HEK293 (cell line): ENCODE measurements around the gene PPHLN1.

Experiments
- CTCF ChIA-PET: fragments of 350-600 bp; formaldehyde crosslinking; extraction: SDS; loops from one replicate; lab custom pipeline; 2021; ENCODE audit warnings: antibody characterized with exemption; lab: Yijun Ruan, JAX
- POLR2A ChIA-PET: fragments of 300-600 bp; formaldehyde crosslinking; extraction: SDS; loops from one replicate; lab custom pipeline; 2020; ENCODE audit warnings: antibody characterized with exemption, inconsistent platforms; lab: Yijun Ruan, JAX
- H3K27ac ChIP-seq: fragments of 200-500 bp; sonication (Bioruptor generic); 2 replicates; pipeline ENCODE4 v1.5.1; 2014; ENCODE audit warnings: low read depth, low read length, control low read depth, inconsistent platforms; ENCODE audit errors: extremely low read depth
- H3K36me3 ChIP-seq, 2 experiments: fragments of 200-500 bp in 1 of 2; sonication (Bioruptor generic) in 1 of 2; 1 replicate in 1 of 2; 2 replicates in 1 of 2; pipeline ENCODE4 v1.5.1; 2014 to 2017; ENCODE audit warnings: inconsistent platforms in 2 of 2, low read length in 2 of 2; ENCODE audit not compliant: control insufficient read depth in 2 of 2, insufficient read depth in 1 of 2
- H3K4me1 ChIP-seq: fragments of 200-500 bp; sonication (Bioruptor generic); 2 replicates; pipeline ENCODE4 v1.5.1; 2014; ENCODE audit warnings: mild to moderate bottlenecking, low read length, inconsistent platforms; ENCODE audit not compliant: control insufficient read depth, insufficient read depth
- H3K4me3 ChIP-seq: 2 replicates; pipeline ENCODE4 v1.5.1; 2011; ENCODE audit warnings: low read depth, mild to moderate bottlenecking, control low read depth, low read length, moderate library complexity
- H3K9me3 ChIP-seq: fragments of 200-500 bp; sonication (Bioruptor generic); 2 replicates; pipeline ENCODE4 v1.5.1; 2014; ENCODE audit warnings: low read depth, low read length, inconsistent platforms; ENCODE audit not compliant: control insufficient read depth, insufficient read depth
- BCL11B ChIP-seq: fragments of 450-650 bp; formaldehyde crosslinking; IDR thresholded peaks from 2 replicates; pipeline ENCODE4 v1.5.1; 2016; ENCODE audit warnings: low read depth, missing biosample characterization, missing genetic modification characterization
- FEZF1 ChIP-seq: fragments of 450-650 bp; formaldehyde crosslinking; IDR thresholded peaks from 2 replicates; pipeline ENCODE4 v1.5.1; 2016; ENCODE audit warnings: missing biosample characterization, missing genetic modification characterization
- KLF10 ChIP-seq: fragments of 450-650 bp; IDR thresholded peaks from 2 replicates; pipeline ENCODE4 v1.5.1; 2018; ENCODE audit warnings: missing biosample characterization, mild to moderate bottlenecking, missing genetic modification characterization
- RBAK ChIP-seq: fragments of 450-650 bp; formaldehyde crosslinking; IDR thresholded peaks from 2 replicates; pipeline ENCODE4 v1.5.1; 2016; ENCODE audit warnings: missing biosample characterization, missing genetic modification characterization
- WT1 ChIP-seq: fragments of 450-650 bp; formaldehyde crosslinking; IDR thresholded peaks from 2 replicates; pipeline ENCODE4 v1.5.1; 2016; ENCODE audit warnings: missing biosample characterization, missing genetic modification characterization
- ZBTB21 ChIP-seq: fragments of 450-650 bp; formaldehyde crosslinking; IDR thresholded peaks from 2 replicates; pipeline ENCODE4 v1.5.1; 2017; ENCODE audit warnings: missing biosample characterization, missing genetic modification characterization
- ZBTB7A ChIP-seq: fragments of 450-650 bp; formaldehyde crosslinking; IDR thresholded peaks from 2 replicates; pipeline ENCODE4 v1.5.1; 2016; ENCODE audit warnings: low read depth, missing biosample characterization, missing genetic modification characterization
- ZEB2 ChIP-seq: fragments of 450-650 bp; formaldehyde crosslinking; IDR thresholded peaks from 2 replicates; pipeline ENCODE4 v1.5.1; 2016; ENCODE audit warnings: missing biosample characterization, missing genetic modification characterization
- ZFP3 ChIP-seq: fragments of 450-650 bp; formaldehyde crosslinking; IDR thresholded peaks from 2 replicates; pipeline ENCODE4 v1.5.1; 2016; ENCODE audit warnings: low read depth, missing biosample characterization, missing genetic modification characterization
- ZIC2 ChIP-seq: fragments of 450-650 bp; formaldehyde crosslinking; IDR thresholded peaks from 2 replicates; pipeline ENCODE4 v1.5.1; 2016; ENCODE audit warnings: missing biosample characterization, missing genetic modification characterization
- ZNF10 ChIP-seq: fragments of 450-650 bp; formaldehyde crosslinking; IDR thresholded peaks from 2 replicates; pipeline ENCODE4 v1.5.1; 2017; ENCODE audit warnings: missing biosample characterization, missing genetic modification characterization
- ZNF112 ChIP-seq: fragments of 450-650 bp; formaldehyde crosslinking; IDR thresholded peaks from 2 replicates; pipeline ENCODE4 v1.5.0; 2017; ENCODE audit warnings: missing biosample characterization, missing genetic modification characterization
- ZNF23 ChIP-seq: fragments of 450-650 bp; formaldehyde crosslinking; IDR thresholded peaks from 2 replicates; pipeline ENCODE4 v1.5.1; 2016; ENCODE audit warnings: missing biosample characterization, missing genetic modification characterization, borderline replicate concordance
- ZNF274 ChIP-seq, 2 experiments: fragments of 200-500 bp in 1 of 2; fragments of 450-650 bp in 1 of 2; sonication (Bioruptor generic) in 1 of 2; formaldehyde crosslinking in 1 of 2; IDR thresholded peaks; 2 replicates each; pipeline versions ENCODE4 v1.5.1 to v1.6.1; 2014 to 2016; ENCODE audit warnings: borderline replicate concordance in 1 of 2, inconsistent platforms in 1 of 2, low read length in 1 of 2, missing biosample characterization in 1 of 2, missing genetic modification characterization in 1 of 2
- ZNF366 ChIP-seq: fragments of 450-650 bp; formaldehyde crosslinking; conservative IDR thresholded peaks from 2 replicates; pipeline ENCODE4 v1.5.1; 2016; ENCODE audit warnings: missing biosample characterization, missing genetic modification characterization
- ZNF529 ChIP-seq: fragments of 450-650 bp; formaldehyde crosslinking; IDR thresholded peaks from 2 replicates; pipeline ENCODE4 v1.5.1; 2017; ENCODE audit warnings: missing genetic modification characterization, missing biosample characterization; ENCODE audit not compliant: insufficient replicate concordance
- ZNF585B ChIP-seq: fragments of 450-650 bp; formaldehyde crosslinking; IDR thresholded peaks from 2 replicates; pipeline ENCODE4 v1.5.1; 2016; ENCODE audit warnings: missing biosample characterization, missing genetic modification characterization
- ZNF600 ChIP-seq: fragments of 450-650 bp; formaldehyde crosslinking; IDR thresholded peaks from 2 replicates; pipeline ENCODE4 v1.5.1; 2016; ENCODE audit warnings: missing biosample characterization, missing genetic modification characterization
- ZNF621 ChIP-seq: fragments of 450-650 bp; formaldehyde crosslinking; IDR thresholded peaks from 2 replicates; pipeline ENCODE4 v1.5.1; 2017; ENCODE audit warnings: missing biosample characterization, missing genetic modification characterization
- ZNF626 ChIP-seq: fragments of 450-650 bp; sonication (Bioruptor Pico); formaldehyde crosslinking; IDR thresholded peaks from 2 replicates; pipeline ENCODE4 v1.5.1; 2018; ENCODE audit warnings: missing biosample characterization, missing genetic modification characterization, inconsistent platforms
- ZNF670 ChIP-seq: fragments of 450-650 bp; formaldehyde crosslinking; IDR thresholded peaks from 2 replicates; pipeline ENCODE4 v1.5.1; 2016; ENCODE audit warnings: missing biosample characterization, missing genetic modification characterization, low read depth
- ZNF777 ChIP-seq: fragments of 450-650 bp; formaldehyde crosslinking; IDR thresholded peaks from 2 replicates; pipeline ENCODE4 v1.5.1; 2017; ENCODE audit warnings: missing biosample characterization, missing genetic modification characterization, borderline replicate concordance
- ZNF830 ChIP-seq: fragments of 450-650 bp; IDR thresholded peaks from 2 replicates; pipeline ENCODE4 v1.5.0; 2018; ENCODE audit warnings: missing biosample characterization, missing genetic modification characterization, low read depth, mild to moderate bottlenecking, moderate library complexity
- ZNF837 ChIP-seq: fragments of 450-650 bp; formaldehyde crosslinking; IDR thresholded peaks from 2 replicates; pipeline ENCODE4 v1.5.1; 2016; ENCODE audit warnings: missing biosample characterization, missing genetic modification characterization
- ZXDB ChIP-seq: fragments of 450-650 bp; formaldehyde crosslinking; IDR thresholded peaks from 2 replicates; pipeline ENCODE4 v1.5.1; 2016; ENCODE audit warnings: missing biosample characterization, missing genetic modification characterization
- TF ChIP-seq, protein P1 (sequence below): fragments of 450-650 bp; formaldehyde crosslinking; IDR thresholded peaks from 2 replicates; pipeline ENCODE4 v1.5.1; 2016; ENCODE audit warnings: missing biosample characterization, missing genetic modification characterization, low read depth
- TF ChIP-seq, protein P2 (sequence below): fragments of 450-650 bp; formaldehyde crosslinking; IDR thresholded peaks from 2 replicates; pipeline ENCODE4 v1.5.1; 2016; ENCODE audit warnings: missing biosample characterization, missing genetic modification characterization
- TF ChIP-seq, protein P3 (sequence below): fragments of 450-650 bp; formaldehyde crosslinking; IDR thresholded peaks from 2 replicates; pipeline ENCODE4 v1.5.1; 2017; ENCODE audit warnings: missing biosample characterization, missing genetic modification characterization
- TF ChIP-seq, protein P4 (sequence below): fragments of 450-650 bp; formaldehyde crosslinking; IDR thresholded peaks from 2 replicates; pipeline ENCODE4 v1.5.1; 2017; ENCODE audit warnings: missing biosample characterization, missing genetic modification characterization

Gene PPHLN1

DNA sequence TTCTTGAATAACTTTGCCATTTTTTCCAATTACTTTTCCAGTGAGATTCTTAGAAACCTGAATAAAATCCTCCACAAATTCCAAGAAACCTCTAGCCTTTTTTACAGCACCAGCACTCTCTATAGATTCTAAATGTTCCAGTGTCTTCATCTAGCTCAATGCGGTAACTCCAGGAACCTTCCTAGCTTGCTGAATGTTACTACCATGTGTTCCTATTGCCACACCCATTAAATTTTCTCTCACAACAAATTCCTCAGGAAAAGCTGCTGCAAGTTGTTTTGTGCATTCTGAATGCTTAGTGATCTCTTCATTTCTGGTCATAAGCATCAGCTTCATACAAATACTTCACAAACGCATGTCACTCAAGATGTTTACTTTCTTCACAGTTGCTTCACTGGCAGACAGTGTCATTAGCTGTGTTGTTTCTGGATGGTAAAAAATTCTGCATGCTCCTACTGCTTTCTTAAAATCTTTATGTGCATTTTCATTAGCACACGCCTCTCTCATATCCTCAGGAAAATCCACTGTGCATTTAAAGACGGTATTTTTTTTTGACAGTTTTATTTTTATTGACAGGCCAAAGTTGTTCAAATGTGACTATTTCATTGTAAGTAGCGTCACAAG is 106.7 kb downstream of the PPHLN1 start:
- no peaks in the 10 kb centered on the region for H3K9me3 ChIP-seq
- H3K4me3 ChIP-seq: no peak overlapping the region
- CTCF ChIA-PET: interaction anchor here (1.1 kb wide), 1 partner anchor 60 kb away, joined by 4 read pairs; no protein-coding TSS in a partner anchor
- H3K27ac ChIP-seq: no peak overlapping the region
- peaks cover 0 to 5% of the 10 kb centered on the region in 2 experiments; a peak in 2 of 3 replicates for H3K36me3 ChIP-seq
- H3K4me1 ChIP-seq: no peaks in the 10 kb centered on the region
- no peak for TF ChIP-seq ZNF830
- no peak for TF ChIP-seq ZNF585B
- TF ChIP-seq ZNF621 (tag by site-specific recombination): no peak
- TF ChIP-seq, protein P1, sequence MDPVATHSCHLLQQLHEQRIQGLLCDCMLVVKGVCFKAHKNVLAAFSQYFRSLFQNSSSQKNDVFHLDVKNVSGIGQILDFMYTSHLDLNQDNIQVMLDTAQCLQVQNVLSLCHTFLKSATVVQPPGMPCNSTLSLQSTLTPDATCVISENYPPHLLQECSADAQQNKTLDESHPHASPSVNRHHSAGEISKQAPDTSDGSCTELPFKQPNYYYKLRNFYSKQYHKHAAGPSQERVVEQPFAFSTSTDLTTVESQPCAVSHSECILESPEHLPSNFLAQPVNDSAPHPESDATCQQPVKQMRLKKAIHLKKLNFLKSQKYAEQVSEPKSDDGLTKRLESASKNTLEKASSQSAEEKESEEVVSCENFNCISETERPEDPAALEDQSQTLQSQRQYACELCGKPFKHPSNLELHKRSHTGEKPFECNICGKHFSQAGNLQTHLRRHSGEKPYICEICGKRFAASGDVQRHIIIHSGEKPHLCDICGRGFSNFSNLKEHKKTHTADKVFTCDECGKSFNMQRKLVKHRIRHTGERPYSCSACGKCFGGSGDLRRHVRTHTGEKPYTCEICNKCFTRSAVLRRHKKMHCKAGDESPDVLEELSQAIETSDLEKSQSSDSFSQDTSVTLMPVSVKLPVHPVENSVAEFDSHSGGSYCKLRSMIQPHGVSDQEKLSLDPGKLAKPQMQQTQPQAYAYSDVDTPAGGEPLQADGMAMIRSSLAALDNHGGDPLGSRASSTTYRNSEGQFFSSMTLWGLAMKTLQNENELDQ (tag by site-specific recombination): no peak
- TF ChIP-seq ZEB2: no peak
- no peak for TF ChIP-seq ZBTB7A (tag by site-specific recombination)
- TF ChIP-seq, protein P2, sequence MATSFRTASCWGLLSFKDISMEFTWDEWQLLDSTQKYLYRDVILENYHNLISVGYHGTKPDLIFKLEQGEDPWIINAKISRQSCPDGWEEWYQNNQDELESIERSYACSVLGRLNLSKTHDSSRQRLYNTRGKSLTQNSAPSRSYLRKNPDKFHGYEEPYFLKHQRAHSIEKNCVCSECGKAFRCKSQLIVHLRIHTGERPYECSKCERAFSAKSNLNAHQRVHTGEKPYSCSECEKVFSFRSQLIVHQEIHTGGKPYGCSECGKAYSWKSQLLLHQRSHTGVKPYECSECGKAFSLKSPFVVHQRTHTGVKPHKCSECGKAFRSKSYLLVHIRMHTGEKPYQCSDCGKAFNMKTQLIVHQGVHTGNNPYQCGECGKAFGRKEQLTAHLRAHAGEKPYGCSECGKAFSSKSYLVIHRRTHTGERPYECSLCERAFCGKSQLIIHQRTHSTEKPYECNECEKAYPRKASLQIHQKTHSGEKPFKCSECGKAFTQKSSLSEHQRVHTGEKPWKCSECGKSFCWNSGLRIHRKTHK: no peak
- no peak for TF ChIP-seq BCL11B (tag by site-specific recombination)
- TF ChIP-seq WT1 (tag by site-specific recombination): no peak
- TF ChIP-seq ZNF23: no peak
- POLR2A ChIA-PET: no interaction called here

DNA sequence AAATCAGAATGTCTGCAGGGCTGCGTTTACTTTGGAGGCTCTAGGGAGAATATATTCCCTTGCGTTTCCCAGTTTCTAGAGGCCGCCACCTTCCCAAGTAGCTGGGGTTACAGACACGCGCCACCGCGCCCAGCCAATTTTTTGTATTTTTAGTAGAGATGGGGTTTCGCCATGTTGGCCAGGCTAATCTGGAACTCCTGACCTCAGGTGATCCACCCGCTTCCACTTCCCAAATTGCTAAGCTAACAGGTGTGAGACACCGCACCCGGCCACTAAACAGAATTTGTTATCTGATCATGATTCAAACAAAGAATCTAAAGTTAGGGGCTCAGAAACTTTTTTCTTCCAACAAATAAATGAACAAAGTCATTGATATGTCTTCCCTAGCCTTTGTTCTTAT is 114.6 kb downstream of the PPHLN1 start:
- H3K4me3 ChIP-seq: no peak overlapping the region
- H3K9me3 ChIP-seq: no peaks in the 10 kb centered on the region
- no peak overlapping the region for H3K27ac ChIP-seq
- TF ChIP-seq, protein P2: no peak
- no peak for TF ChIP-seq RBAK (tag by site-specific recombination)
- TF ChIP-seq ZBTB21 (tag by site-specific recombination): no peak
- no peak for TF ChIP-seq ZNF837 (tag by site-specific recombination)
- TF ChIP-seq ZNF529 (tag by site-specific recombination): no peak
- TF ChIP-seq ZNF600 (tag by site-specific recombination): no peak
- TF ChIP-seq, protein P3, sequence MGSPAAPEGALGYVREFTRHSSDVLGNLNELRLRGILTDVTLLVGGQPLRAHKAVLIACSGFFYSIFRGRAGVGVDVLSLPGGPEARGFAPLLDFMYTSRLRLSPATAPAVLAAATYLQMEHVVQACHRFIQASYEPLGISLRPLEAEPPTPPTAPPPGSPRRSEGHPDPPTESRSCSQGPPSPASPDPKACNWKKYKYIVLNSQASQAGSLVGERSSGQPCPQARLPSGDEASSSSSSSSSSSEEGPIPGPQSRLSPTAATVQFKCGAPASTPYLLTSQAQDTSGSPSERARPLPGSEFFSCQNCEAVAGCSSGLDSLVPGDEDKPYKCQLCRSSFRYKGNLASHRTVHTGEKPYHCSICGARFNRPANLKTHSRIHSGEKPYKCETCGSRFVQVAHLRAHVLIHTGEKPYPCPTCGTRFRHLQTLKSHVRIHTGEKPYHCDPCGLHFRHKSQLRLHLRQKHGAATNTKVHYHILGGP (tag by site-specific recombination): no peak
- no peak for TF ChIP-seq ZNF777 (tag by site-specific recombination)
- no peak for TF ChIP-seq ZNF274 (IDR thresholded peaks at IDR 0.05; ENCODE audit: low read length)
- TF ChIP-seq ZNF274 (tag by site-specific recombination; IDR thresholded peaks at IDR 0.05; ENCODE audit: borderline replicate concordance): no peak
- TF ChIP-seq FEZF1 (tag by site-specific recombination): no peak
- TF ChIP-seq KLF10: no peak
- TF ChIP-seq ZNF670 (tag by site-specific recombination): no peak
- no peak for TF ChIP-seq ZNF366 (tag by site-specific recombination)
- no peak for TF ChIP-seq ZXDB
- no peak for TF ChIP-seq ZIC2 (tag by site-specific recombination)
- TF ChIP-seq ZNF626 (tag by site-specific recombination): no peak
- TF ChIP-seq ZNF112 (tag by site-specific recombination): no peak
- TF ChIP-seq, protein P4, sequence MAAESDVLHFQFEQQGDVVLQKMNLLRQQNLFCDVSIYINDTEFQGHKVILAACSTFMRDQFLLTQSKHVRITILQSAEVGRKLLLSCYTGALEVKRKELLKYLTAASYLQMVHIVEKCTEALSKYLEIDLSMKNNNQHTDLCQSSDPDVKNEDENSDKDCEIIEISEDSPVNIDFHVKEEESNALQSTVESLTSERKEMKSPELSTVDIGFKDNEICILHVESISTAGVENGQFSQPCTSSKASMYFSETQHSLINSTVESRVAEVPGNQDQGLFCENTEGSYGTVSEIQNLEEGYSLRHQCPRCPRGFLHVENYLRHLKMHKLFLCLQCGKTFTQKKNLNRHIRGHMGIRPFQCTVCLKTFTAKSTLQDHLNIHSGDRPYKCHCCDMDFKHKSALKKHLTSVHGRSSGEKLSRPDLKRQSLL (tag by site-specific recombination): no peak
- no peak for TF ChIP-seq ZFP3
- TF ChIP-seq ZNF10 (tag by site-specific recombination): no peak
- CTCF ChIA-PET: interaction anchor here (0.6 kb wide), 1 partner anchor 11 kb away, joined by 3 read pairs; no protein-coding TSS in a partner anchor
- POLR2A ChIA-PET: no interaction called here
- no peaks in the 10 kb centered on the region for H3K4me1 ChIP-seq
- peaks cover 0 to 25% of the 10 kb centered on the region in 2 experiments; a peak in 1 of 3 replicates for H3K36me3 ChIP-seq
